Trophoblast cell (in vitro differentiated cells and primary cell): Measurements from ENCODE around the gene FIZ1.

Source experiments
- DNase-seq, 2 donors: peaks; one replicate each; pipeline ENCODE4 v3.0.0-alpha.2; 2016
- H2AFZ ChIP-seq: 2 replicates; pipeline ENCODE4 v1.6.1; 2013; ENCODE audit warnings: low read length, moderate library complexity, mild to moderate bottlenecking; ENCODE audit not compliant: insufficient read depth, poor library complexity
- H2AK5ac ChIP-seq: 2 replicates; pipeline ENCODE4 v1.6.1; 2013; ENCODE audit warnings: mild to moderate bottlenecking, low read length
- H2BK120ac ChIP-seq: 2 replicates; pipeline ENCODE4 v1.6.1; 2013; ENCODE audit warnings: low read length, mild to moderate bottlenecking, moderate library complexity; ENCODE audit not compliant: insufficient read depth, poor library complexity
- H2BK12ac ChIP-seq: 2 replicates; pipeline ENCODE4 v1.6.1; 2013; ENCODE audit warnings: mild to moderate bottlenecking, low read length, moderate library complexity
- H2BK5ac ChIP-seq: 2 replicates; pipeline ENCODE4 v1.6.1; 2013; ENCODE audit warnings: low read length, low read depth, moderate library complexity, mild to moderate bottlenecking; ENCODE audit not compliant: poor library complexity
- H3K14ac ChIP-seq: 2 replicates; pipeline ENCODE4 v1.6.1; 2013; ENCODE audit warnings: mild to moderate bottlenecking, low read length
- H3K18ac ChIP-seq: 2 replicates; pipeline ENCODE4 v1.6.1; 2013; ENCODE audit warnings: mild to moderate bottlenecking, low read length
- H3K23ac ChIP-seq: 2 replicates; pipeline ENCODE4 v1.6.1; 2013; ENCODE audit warnings: low read length
- H3K27ac ChIP-seq: 2 replicates; pipeline ENCODE4 v1.5.1; 2013; ENCODE audit warnings: low read depth, mild to moderate bottlenecking, inconsistent platforms, low read length, moderate library complexity
- H3K27me3 ChIP-seq: 2 replicates; pipeline ENCODE4 v1.6.1; 2013; ENCODE audit warnings: inconsistent platforms, mild to moderate bottlenecking, low read length, moderate library complexity; ENCODE audit not compliant: insufficient read depth
- H3K36me3 ChIP-seq, 2 experiments: 1 replicate in 1 of 2; 2 replicates in 1 of 2; pipeline ENCODE4 v1.6.1; 2013; ENCODE audit warnings: low read length in 2 of 2, mild to moderate bottlenecking in 2 of 2, moderate library complexity in 1 of 2; ENCODE audit not compliant: insufficient read depth in 2 of 2, control insufficient read depth in 1 of 2
- H3K4ac ChIP-seq: 2 replicates; pipeline ENCODE4 v1.6.1; 2013; ENCODE audit warnings: low read depth, mild to moderate bottlenecking, low read length, moderate library complexity
- H3K4me1 ChIP-seq, 2 experiments: 1 replicate in 1 of 2; 2 replicates in 1 of 2; pipeline ENCODE4 v1.6.1; 2013; ENCODE audit warnings: low read length in 2 of 2, mild to moderate bottlenecking in 2 of 2, moderate library complexity in 1 of 2; ENCODE audit not compliant: insufficient read depth in 2 of 2, control insufficient read depth in 1 of 2
- H3K4me2 ChIP-seq: 2 replicates; pipeline ENCODE4 v1.6.1; 2013; ENCODE audit warnings: inconsistent platforms, mild to moderate bottlenecking, low read length, moderate library complexity
- H3K4me3 ChIP-seq: 2 replicates; pipeline ENCODE4 v1.5.1; 2013; ENCODE audit warnings: mild to moderate bottlenecking, low read depth, low read length, inconsistent platforms
- H3K79me1 ChIP-seq: one replicate; pipeline ENCODE4 v1.6.1; 2013; ENCODE audit warnings: low read length
- H3K79me2 ChIP-seq: 2 replicates; pipeline ENCODE4 v1.6.1; 2013; ENCODE audit warnings: low read length, mild to moderate bottlenecking; ENCODE audit not compliant: control insufficient read depth, insufficient read depth, poor library complexity
- H3K9ac ChIP-seq: 2 replicates; pipeline ENCODE4 v1.6.1; 2013; ENCODE audit warnings: mild to moderate bottlenecking, low read length
- H3K9me3 ChIP-seq: 2 replicates; pipeline ENCODE4 v1.6.1; 2013; ENCODE audit warnings: low read depth, mild to moderate bottlenecking, control low read depth, inconsistent platforms, low read length; ENCODE audit not compliant: insufficient read depth
- H4K12ac ChIP-seq: 2 replicates; pipeline ENCODE4 v1.6.1; 2013; ENCODE audit warnings: low read depth, mild to moderate bottlenecking, low read length, moderate library complexity
- H4K8ac ChIP-seq: 2 replicates; pipeline ENCODE4 v1.6.1; 2013; ENCODE audit warnings: low read depth, mild to moderate bottlenecking, low read length, moderate library complexity
- H4K91ac ChIP-seq: one replicate; pipeline ENCODE4 v1.6.1; 2013; ENCODE audit warnings: low read depth, mild to moderate bottlenecking, low read length, moderate library complexity
- WGBS: extraction: QIAGEN DNeasy Blood & Tissue Kit; methylation state at CpG from one replicate; pipeline ENCODE4 v1.1.7; 2013; ENCODE audit warnings: missing lambda C conversion rate; ENCODE audit not compliant: insufficient read length, insufficient coverage; ENCODE audit errors: extremely low coverage; 5-methylcytosine and 5-hydroxymethylcytosine counted together

FIZ1 gene

DNA sequence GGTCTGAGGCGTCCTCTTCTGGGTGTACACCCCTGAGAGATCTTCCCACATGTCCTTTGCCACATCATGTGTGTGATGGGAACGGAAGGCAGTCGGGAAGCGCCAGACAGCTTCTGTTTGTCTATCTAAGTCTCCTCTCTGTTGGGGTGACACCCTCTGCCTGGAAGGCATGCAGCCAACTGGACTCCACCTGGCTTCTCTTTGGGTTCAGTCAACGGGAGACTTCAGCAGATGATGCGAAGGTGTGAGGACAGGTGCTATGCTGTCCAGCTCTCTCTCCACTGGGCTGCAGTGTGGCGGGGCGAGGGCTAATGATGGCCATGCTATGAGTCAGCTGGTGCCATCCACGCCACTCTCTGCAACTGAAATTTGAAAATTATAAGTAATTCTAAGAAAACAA is 39.6 kb downstream of the FIZ1 start:
- Histone ChIP-seq H3K79me1 (no peaks in the 10 kb centered on the region), H3K27ac (no peak overlapping the region), H2AK5ac (no peak overlapping the region), H3K79me2 (no peaks in the 10 kb centered on the region), H4K91ac (no peak overlapping the region), H2BK5ac (no peak overlapping the region), H3K4me2 (no peak overlapping the region), H3K14ac (no peak overlapping the region), H3K18ac (no peak overlapping the region), H4K12ac (no peak overlapping the region), H3K4me1 (no peaks in the 10 kb centered on the region), H3K27me3 (no peaks in the 10 kb centered on the region), H3K9ac (no peak overlapping the region), H3K4me3 (no peak overlapping the region), H2AFZ (no peak overlapping the region), H4K8ac (no peak overlapping the region), H3K9me3 (peaks cover 4% of the 10 kb centered on the region), H3K36me3 (no peaks in the 10 kb centered on the region), H2BK12ac (no peak overlapping the region), H3K23ac (no peak overlapping the region), H3K4ac (no peak overlapping the region), H2BK120ac (no peak overlapping the region)
- WGBS: no CpG with 5 or more reads among the region's 9 CpGs
- DNase-seq: no peak

DNA sequence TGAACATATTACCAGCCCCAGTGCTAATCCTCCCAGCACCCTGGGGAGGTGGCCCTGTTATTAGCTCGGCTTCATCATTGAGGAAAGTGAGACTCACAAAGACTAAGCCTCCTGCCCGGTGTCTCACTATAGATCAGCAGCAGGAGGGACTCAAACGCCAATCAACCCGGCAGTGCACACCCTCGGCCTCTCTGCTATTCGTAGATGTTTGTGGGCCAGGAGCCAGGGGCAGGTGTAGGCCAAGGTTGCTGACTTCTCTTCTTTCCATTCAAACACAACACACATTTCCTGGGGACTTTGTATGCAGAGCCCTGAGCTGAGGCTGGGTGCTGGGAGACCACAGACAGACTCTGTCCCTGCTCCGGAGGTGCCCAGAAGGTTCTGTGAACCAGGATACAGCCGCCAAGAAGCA is 44.6 kb downstream of the FIZ1 start:
- no peak overlapping the region for H2AK5ac ChIP-seq
- H2AFZ ChIP-seq: no peak overlapping the region
- no peaks in the 10 kb centered on the region for H3K9me3 ChIP-seq
- H3K9ac ChIP-seq: no peak overlapping the region
- H2BK120ac ChIP-seq: no peak overlapping the region
- no peak overlapping the region for H2BK5ac ChIP-seq
- no peak for DNase-seq
- no peak overlapping the region for H3K4me3 ChIP-seq
- H3K4me2 ChIP-seq: no peak overlapping the region
- H3K79me2 ChIP-seq: no peaks in the 10 kb centered on the region
- H3K27me3 ChIP-seq: no peaks in the 10 kb centered on the region
- H3K18ac ChIP-seq: no peak overlapping the region
- no peak overlapping the region for H3K27ac ChIP-seq
- H3K23ac ChIP-seq: no peak overlapping the region
- no peaks in the 10 kb centered on the region for H3K36me3 ChIP-seq
- H3K4me1 ChIP-seq: peaks cover 6 to 10% of the 10 kb centered on the region in 2 experiments
- no peak overlapping the region for H3K4ac ChIP-seq
- no peak overlapping the region for H3K14ac ChIP-seq
- H3K79me1 ChIP-seq: peaks cover 3% of the 10 kb centered on the region
- whole genome bisulfite sequencing: no CpG with 5 or more reads among the region's 8 CpGs
- H4K8ac ChIP-seq: no peak overlapping the region
- H2BK12ac ChIP-seq: no peak overlapping the region
- H4K12ac ChIP-seq: no peak overlapping the region
- no peak overlapping the region for H4K91ac ChIP-seq

- no peak overlapping the region for H2AFZ ChIP-seq
- no peak overlapping the region for H2BK12ac ChIP-seq
- no peak overlapping the region for H3K4ac ChIP-seq
- no peak overlapping the region for H3K14ac ChIP-seq
- H3K36me3 ChIP-seq: no peaks in the 10 kb centered on the region
- no peak for DNase-seq
- H3K27ac ChIP-seq: no peak overlapping the region
- no peak overlapping the region for H4K8ac ChIP-seq
- no peak overlapping the region for H3K18ac ChIP-seq
- H3K79me1 ChIP-seq: peaks cover 5% of the 10 kb centered on the region
- no peak overlapping the region for H3K9ac ChIP-seq
- H3K23ac ChIP-seq: no peak overlapping the region
- H2BK120ac ChIP-seq: no peak overlapping the region
- H3K79me2 ChIP-seq: no peaks in the 10 kb centered on the region
- no peak overlapping the region for H2BK5ac ChIP-seq
- no peak overlapping the region for H4K91ac ChIP-seq
- H3K4me3 ChIP-seq: no peak overlapping the region
- no peak overlapping the region for H4K12ac ChIP-seq
- WGBS: no CpG with 5 or more reads among the region's 9 CpGs
- no peaks in the 10 kb centered on the region for H3K27me3 ChIP-seq
- H3K4me1 ChIP-seq: peaks cover 7 to 13% of the 10 kb centered on the region in 2 experiments
- no peak overlapping the region for H2AK5ac ChIP-seq
- H3K9me3 ChIP-seq: no peaks in the 10 kb centered on the region
- no peak overlapping the region for H3K4me2 ChIP-seq
These were observed 45.0 kb downstream of the FIZ1 start for GRCh38 chr19:55554302-55554701.

- Histone ChIP-seq H3K4me2 (no peak overlapping the region), H4K91ac (no peak overlapping the region), H3K4ac (no peak overlapping the region), H2BK120ac (no peak overlapping the region), H3K4me1 (peaks cover 7 to 13% of the 10 kb centered on the region in 2 experiments), H2BK5ac (no peak overlapping the region), H3K27ac (no peak overlapping the region), H2BK12ac (no peak overlapping the region), H3K14ac (no peak overlapping the region), H3K9me3 (no peaks in the 10 kb centered on the region), H4K8ac (no peak overlapping the region), H3K23ac (no peak overlapping the region), H2AFZ (no peak overlapping the region), H3K27me3 (no peaks in the 10 kb centered on the region), H3K36me3 (no peaks in the 10 kb centered on the region), H3K79me2 (no peaks in the 10 kb centered on the region), H3K79me1 (peaks cover 5% of the 10 kb centered on the region), H3K18ac (no peak overlapping the region), H4K12ac (no peak overlapping the region), H3K4me3 (no peak overlapping the region), H2AK5ac (no peak overlapping the region), H3K9ac (no peak overlapping the region)
- DNase-seq: no peak
- no CpG with 5 or more reads among the region's 13 CpGs for WGBS
These were observed 45.8 kb downstream of the FIZ1 start for GRCh38 chr19:55553217-55554182.
